CD4-positive, alpha-beta T cell treated with Interleukin-12 subunit alpha and Interleukin-12 subunit beta, for 1 hour (primary cell): ENCODE data around the gene MRPS6.

Experiments used
- DNase-seq: peaks from one replicate; pipeline ENCODE4 v3.0.0-alpha.2; 2020

The MRPS6 gene

GRCh38 chr21:34073032-34073748, at the start of gene MRPS6, which contains the start of gene SLC5A3:
Gene MRPS6 (plus strand): TSS chr21:34073578. CDS start chr21:34073701, 123 bp downstream.
Gene SLC5A3 (plus strand): TSS chr21:34073578. CDS start chr21:34095199, 21,621 bp downstream.
- DNase-seq: peak; percentile 80

GRCh38 chr21:34023691-34024373, 49.5 kb upstream of the MRPS6 start:
- no peak for DNase-seq

GRCh38 chr21:34024374-34024693, 49.0 kb upstream of the MRPS6 start:
- DNase-seq: no peak

DNA sequence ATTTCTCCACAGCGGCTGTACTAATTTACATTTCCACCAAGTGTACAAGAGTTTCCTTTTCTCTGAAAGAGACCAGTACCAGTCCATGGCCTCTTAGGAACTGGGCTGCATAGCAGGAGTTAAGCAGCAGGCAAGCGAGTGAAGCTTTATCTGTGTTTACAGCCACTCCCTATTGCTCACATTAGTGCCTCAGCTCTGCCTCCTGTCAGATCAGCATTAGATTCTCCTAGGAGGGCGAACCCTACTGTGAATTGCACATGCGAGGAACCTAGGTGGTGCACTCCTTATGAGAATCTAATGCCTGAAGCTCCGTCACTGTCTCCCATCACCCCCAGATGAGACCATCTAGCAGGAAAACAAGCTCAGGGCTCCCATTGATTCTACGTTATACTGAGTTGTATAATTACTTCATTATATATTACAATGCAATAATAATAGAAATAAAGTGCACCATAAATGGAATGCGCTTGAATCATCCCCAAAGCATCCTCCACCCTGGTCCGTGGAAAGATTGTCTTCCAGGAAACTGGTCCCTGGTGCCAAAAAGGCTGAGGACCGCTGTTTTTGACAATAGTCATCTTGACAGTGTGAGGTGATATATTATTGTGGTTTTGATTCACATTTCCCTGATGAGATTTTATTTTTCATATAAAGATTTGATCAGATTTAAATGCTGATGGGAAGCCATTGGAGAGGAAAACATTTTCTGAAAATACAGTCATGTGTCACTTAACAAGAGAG, 45.5 kb upstream of the MRPS6 start:
- DNase-seq: no peak

DNA sequence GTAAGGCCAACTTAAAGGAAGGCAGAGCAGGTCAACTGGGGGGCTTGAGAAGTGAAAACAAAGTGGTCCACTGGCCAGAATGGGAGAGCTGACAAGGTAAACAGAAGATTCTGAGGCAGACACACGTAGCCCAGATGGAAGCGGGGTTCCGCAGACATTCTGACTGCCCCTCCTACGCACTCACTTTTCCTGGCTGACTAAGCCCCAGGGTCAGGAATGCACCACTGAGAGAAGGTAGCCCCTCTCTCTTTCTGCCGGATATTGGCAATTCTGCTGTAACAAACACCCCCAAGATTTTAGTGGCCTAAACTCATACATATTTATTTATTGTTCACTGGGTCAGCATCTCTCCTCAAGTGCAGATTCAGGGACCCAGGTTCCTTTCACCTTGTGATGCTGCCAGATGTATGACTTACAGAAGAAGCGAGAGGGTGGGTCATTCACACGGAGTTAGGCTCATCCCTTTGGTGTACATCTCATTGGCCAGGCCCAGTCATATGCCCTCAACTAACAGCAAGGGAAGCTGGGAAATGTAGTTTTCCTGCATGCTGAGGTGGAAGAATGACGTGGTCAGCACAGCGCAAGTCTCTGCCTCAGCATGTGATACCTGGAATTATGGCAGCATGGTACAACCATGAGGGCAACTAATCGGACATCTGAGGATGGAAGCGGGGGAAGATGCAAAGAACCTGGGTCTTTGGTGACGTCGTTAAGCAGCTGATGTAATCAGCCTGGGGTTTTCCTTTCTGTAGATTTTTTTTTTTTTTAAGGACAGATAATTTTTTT, 43.4 kb upstream of the MRPS6 start:
- peak; percentile 65 for DNase-seq

DNA sequence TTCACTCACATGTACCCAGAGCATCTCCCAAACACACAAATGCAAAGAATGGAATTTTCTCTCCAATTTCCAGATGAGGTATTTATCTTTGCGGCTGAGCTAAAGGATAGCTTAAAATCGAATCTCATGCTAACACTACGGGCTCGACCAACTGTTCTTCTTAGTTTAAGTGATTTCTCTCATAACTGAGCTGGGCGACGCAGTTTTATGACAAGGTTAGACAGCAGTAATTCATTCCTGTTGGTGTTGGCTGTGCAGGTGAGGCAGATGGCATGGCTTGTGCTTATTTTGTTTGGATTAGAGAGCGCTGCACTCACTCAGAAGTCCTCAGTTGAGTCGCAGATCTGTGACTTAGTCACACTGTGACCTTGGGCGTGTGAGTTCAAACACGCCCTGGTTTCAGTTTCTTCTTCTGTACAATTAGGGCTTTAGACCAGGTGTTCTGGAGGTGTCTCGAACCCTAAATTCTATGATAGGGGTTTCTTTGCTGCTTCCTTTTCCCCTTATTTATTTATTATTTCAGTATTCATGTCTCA, 41.5 kb upstream of the MRPS6 start:
- DNase-seq: no peak

DNA sequence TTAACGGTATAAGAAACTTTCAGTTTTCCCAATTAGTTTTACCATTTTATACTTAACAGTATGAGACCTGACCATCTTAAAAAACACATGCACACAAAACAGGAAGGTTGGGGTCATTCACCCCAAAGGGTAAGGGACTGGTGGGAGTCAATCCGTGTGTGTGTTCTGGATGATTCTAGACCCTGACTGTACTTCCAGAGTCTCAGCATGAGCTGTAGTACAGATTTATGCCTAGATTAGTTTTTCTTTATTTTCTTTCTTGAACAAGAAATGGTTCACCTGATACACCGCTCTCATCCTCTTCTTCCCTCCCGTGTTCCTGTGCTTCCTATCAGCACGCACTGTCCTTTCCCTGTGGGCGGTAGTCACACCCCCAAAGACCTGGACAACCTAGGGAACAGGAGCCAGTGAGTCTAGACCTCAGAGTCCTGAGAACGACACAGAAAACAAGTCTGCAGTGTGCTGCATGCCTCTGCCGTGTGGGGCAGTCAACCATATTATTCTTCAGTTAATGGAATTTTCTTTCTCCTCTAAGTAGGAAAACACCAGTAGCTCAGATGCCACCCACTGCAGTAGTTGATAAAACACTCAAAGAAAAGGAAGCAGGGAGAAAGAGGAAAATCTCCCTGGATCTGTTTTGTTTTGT, 38.9 kb upstream of the MRPS6 start:
- DNase-seq: no peak

- no peak for DNase-seq
These were observed 37.6 kb upstream of the MRPS6 start for GRCh38 chr21:34035619-34036354.

GRCh38 chr21:34037009-34037795, 36.2 kb upstream of the MRPS6 start:
- no peak for DNase-seq

DNA sequence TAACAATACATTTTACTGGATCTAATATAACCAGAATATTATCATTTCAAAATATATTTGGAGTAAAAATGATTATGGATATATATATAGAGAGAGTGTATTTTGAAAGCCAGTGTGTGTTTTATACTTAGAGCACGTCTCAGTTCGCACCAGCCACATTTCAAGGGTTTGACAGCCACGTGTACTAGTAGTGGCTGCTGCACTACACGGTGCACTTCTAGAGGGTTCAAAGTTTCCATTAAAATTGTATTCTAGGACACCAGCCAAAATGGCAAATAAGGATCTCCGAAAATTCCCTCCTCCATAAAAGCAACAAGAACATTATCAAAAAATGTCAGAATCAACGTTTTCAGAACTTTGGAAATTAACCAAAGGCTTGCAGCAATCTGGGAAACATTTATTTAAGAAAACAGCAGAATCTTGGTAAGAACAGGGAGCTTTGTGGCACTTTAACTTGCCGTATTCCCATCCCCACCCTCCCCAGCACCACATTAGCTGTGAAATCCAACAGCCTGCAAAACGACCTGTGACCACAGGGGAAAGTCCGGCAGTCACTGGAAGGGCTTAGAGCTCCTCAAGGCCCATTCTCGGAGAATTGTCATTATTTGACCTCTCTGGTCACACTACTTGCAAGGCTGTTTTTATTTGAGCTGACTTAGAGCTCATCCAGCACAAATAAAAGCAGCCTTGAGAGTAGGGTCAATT, 33.5 kb upstream of the MRPS6 start:
- no peak for DNase-seq

DNA sequence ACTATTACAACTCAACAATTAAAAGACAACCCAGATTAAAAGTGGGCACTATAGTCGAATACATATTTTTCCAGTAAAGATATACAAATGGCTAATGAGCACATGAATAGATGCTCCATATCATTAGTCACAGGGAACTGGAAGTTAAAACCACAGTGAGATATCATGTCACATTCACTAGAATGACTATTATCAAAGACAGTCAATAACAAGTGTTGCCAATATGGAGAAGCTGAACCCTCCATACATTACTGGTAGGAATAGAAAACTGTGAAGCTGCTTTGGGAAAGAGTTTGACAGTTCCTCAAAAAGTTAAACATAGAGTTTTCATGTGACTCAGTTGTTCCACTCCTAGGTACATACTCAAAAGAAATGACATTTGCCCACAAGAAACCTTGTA, 30.6 kb upstream of the MRPS6 start:
- no peak for DNase-seq

- no peak for DNase-seq
These were observed 30.0 kb upstream of the MRPS6 start for GRCh38 chr21:34043333-34043732.

DNA sequence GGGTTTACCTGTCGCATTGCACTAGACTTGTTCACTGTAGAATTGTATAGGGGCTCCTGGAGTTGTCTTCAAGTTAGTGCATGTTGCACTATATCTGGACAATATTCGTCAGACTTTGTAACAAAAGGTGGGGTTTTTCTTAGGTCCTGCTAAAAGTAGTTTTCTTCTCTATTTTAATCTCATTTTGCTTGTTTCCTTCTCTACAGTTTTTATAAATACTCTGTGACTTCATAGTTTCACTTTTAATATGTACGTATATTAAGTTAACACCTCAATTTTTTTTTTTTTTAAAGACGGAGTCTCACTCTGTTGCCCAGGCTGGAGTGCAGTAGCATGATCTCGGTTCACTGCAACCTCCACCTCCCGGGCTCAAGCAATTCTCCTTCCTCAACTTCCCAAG, 26.5 kb upstream of the MRPS6 start:
- no peak for DNase-seq

GRCh38 chr21:34047835-34048234, 25.5 kb upstream of the MRPS6 start:
- no peak for DNase-seq

GRCh38 chr21:34052171-34052570, 21.2 kb upstream of the MRPS6 start:
- no peak for DNase-seq

DNA sequence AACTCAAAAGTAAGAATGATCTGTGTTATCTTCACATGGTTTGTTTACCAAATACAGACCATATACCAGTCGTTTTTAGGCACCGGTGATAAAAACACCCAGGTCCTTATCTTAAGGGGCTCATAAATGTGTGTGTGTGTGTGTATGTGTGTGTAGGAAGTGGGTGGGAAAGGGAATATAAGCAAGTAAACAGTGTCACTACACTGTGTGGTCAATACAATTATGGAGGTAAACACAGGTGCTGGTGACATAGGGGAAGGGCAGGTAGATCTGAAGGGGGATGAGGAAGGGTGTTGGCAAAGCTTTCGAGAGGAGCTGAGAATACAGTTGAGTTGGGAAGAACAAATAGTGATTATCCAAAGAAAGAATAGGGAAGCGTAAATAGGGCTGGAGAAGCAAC, 19.1 kb upstream of the MRPS6 start:
- no peak for DNase-seq

- no peak for DNase-seq
These were observed 17.8 kb upstream of the MRPS6 start for GRCh38 chr21:34055615-34056014.

DNA sequence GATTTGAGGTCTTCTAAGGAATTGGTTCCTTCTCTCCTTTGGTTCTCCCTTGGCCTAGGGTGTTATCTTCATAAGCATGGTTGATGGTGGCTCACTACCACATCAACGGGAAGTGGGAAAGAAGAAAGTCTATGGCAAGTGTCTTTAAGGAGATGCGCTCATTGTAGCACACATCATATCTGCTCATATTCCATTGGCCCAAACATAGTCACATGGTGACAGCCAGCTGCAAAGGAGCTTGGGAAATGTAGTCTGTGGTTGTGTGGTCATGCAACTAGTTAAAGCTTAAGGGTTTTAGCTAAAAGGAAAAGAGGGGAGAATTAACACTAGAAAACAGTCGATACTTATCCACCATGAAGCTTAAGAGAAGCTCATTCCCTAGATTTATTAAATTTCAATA, 11.4 kb upstream of the MRPS6 start:
- DNase-seq: no peak

DNA sequence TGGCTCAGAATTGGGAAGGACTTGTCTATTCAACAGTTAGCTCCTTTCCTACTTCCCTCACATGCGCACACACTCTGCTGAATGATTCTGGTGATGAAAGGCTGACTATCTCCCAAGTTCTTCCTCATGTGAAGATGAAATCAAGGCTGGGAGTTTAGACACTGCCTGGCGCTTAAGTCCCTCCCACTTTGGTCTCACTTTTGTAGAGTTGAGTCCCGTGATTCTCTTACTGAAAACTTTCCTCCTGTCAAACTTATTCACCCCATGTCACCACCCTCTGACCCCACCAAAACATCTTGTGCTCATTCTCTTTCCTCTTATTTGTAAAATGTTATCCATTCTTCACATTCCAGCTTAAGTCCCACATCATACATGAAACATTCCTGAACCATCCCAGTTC, 8.4 kb upstream of the MRPS6 start:
- no peak for DNase-seq

DNA sequence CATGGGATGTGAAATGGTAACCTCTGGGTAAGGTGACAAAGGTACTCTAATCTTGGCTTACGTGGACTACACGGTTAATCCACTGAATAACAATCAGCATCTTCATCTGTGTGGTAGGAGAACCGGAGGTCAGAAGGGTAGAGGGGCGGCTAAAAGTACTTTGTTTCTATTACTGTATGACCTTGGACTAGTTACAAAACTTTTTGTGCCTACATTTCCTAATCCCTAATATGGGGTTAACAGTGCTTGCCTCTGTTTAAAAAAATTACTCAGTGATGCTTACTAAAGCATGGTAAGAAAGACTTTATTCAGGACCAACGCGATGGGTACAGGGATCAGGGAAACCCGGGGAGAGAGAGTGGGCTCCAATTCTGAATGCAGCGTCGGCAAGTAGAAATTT, 1.7 kb upstream of the MRPS6 start:
- no peak for DNase-seq
